ENCODE results near the gene PDGFB. TPM values are rescaled to one million over a fixed set of nuclear protein-coding genes. Genes with fewer than 3 reads are reported as not detected.

Gene PDGFB
- total and polyA plus RNA-seq, 2 experiments from 2014 or later: 2.5 to 4.3 TPM

DNA sequence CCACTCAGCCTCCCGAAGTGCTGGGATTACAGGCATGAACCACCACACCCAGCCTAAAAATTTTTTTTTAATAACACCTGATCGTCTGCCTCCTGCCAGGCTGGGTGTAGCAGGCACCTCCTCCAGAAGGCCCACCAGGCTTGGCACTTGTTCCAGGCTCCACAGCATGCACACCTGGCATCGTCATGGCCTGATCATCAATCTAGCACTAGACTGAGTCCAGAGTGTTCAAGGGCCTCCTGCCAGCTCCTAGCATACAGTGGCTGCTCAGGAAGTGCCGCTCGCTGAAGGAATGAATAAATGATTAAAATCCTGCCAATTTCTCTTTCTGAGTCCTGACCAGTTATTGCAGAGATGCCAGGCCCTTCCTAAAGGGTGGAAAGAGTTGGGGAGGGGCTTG, 3.5 kb upstream of the PDGFB start:
- WGBS (ENCODE audit: low lambda C conversion rate, missing lambda C conversion rate): 72% methylated on average over 5 of the region's 5 CpGs
- Histone ChIP-seq H3K9me3 (ENCODE audit: low read depth) (no peaks in the 10 kb centered on the region), H3K4me3 (no peak overlapping the region), H3K36me3 (replicated peaks; ENCODE audit: insufficient read depth, low read depth) (no peaks in the 10 kb centered on the region), H3K4me2 (no peak overlapping the region), H3K4me1 (ENCODE audit: insufficient read depth) (peaks cover 11% of the 10 kb centered on the region), H3K27ac (no peak overlapping the region), H3K79me2 (no peaks in the 10 kb centered on the region), H3K9me2 (replicated peaks; ENCODE audit: insufficient read depth) (no peaks in the 10 kb centered on the region), H2AFZ (no peak overlapping the region), H3K27me3 (peaks cover 14% of the 10 kb centered on the region), H4K20me1 (ENCODE audit: insufficient read depth, poor library complexity, severe bottlenecking) (no peaks in the 10 kb centered on the region)
- no peak for TF ChIP-seq EZH2 (IDR thresholded peaks at IDR 0.05; ENCODE audit: borderline replicate concordance)
- TF ChIP-seq, protein P1, sequence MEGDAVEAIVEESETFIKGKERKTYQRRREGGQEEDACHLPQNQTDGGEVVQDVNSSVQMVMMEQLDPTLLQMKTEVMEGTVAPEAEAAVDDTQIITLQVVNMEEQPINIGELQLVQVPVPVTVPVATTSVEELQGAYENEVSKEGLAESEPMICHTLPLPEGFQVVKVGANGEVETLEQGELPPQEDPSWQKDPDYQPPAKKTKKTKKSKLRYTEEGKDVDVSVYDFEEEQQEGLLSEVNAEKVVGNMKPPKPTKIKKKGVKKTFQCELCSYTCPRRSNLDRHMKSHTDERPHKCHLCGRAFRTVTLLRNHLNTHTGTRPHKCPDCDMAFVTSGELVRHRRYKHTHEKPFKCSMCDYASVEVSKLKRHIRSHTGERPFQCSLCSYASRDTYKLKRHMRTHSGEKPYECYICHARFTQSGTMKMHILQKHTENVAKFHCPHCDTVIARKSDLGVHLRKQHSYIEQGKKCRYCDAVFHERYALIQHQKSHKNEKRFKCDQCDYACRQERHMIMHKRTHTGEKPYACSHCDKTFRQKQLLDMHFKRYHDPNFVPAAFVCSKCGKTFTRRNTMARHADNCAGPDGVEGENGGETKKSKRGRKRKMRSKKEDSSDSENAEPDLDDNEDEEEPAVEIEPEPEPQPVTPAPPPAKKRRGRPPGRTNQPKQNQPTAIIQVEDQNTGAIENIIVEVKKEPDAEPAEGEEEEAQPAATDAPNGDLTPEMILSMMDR (IDR thresholded peaks at IDR 0.05; ENCODE audit: poor library complexity): no peak
- TF ChIP-seq EZH2phosphoT487 (IDR thresholded peaks at IDR 0.05; ENCODE audit: low read depth, severe bottlenecking, unreplicated experiment): no peak
- DNase-seq (ENCODE audit: low spot score): no peak

DNA sequence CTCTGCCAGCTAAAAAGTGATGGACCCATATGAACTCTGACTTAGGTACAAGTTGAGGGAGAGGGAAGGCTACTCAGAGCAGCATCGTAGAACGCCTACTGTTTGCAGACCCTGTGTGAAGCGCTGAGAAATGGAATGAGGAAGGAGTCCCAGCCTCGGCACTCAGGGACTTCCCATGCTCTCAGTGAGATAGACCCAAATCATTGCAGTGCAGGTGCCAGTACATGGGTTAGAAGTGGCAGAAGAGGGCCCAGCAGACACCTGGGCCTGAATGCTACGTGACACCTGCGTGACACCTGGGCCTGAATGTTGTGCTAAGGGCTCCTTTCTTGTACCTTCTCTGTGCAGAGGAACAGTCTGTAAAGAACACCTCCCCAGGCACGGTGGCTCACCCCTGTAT, 2.6 kb upstream of the PDGFB start:
- Histone ChIP-seq H3K9me2 (replicated peaks; ENCODE audit: insufficient read depth) (no peaks in the 10 kb centered on the region), H3K79me2 (no peaks in the 10 kb centered on the region), H4K20me1 (ENCODE audit: insufficient read depth, poor library complexity, severe bottlenecking) (no peaks in the 10 kb centered on the region), H3K4me3 (no peak overlapping the region), H2AFZ (no peak overlapping the region), H3K4me2 (no peak overlapping the region), H3K27me3 (peaks cover 14% of the 10 kb centered on the region), H3K36me3 (replicated peaks; ENCODE audit: insufficient read depth, low read depth) (no peaks in the 10 kb centered on the region), H3K4me1 (ENCODE audit: insufficient read depth) (peaks cover 8% of the 10 kb centered on the region), H3K27ac (no peak overlapping the region), H3K9me3 (ENCODE audit: low read depth) (no peaks in the 10 kb centered on the region)
- 94% methylated on average over 7 of the region's 7 CpGs for WGBS (ENCODE audit: low lambda C conversion rate, missing lambda C conversion rate)
- no peak for TF ChIP-seq EZH2 (IDR thresholded peaks at IDR 0.05; ENCODE audit: borderline replicate concordance)
- DNase-seq (ENCODE audit: low spot score): no peak

DNA sequence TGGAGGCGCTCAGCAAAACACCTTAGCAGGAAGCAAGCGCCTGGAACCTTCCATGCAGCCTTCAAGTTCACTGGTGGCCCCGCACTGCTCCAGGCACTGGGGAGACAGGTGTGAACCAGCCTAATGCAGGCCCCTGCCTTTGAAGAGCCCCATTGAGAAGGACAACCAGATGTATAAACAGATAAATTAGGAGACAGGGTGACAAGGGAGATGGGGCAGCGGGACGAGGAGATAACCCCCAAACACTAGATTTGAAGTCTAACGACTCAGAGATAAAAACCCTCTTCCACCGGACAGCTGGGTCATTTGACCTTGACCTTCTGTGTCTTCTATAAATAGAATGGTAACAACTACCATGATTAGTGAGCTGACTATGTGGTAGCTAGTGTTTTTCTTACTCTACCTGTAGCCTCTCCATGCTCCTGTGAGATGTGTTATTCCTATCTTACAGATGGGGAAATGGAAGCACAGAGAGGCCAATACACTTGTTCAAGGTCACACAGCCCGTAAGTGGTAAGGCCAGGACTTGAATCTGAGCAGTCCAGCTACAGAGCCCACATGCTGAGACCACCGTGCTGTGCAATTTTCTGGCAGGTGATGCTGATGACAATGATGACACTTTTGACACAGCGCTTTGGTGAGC, 2.0 kb upstream of the PDGFB start:
- Histone ChIP-seq H3K27me3 (peaks cover 14% of the 10 kb centered on the region), H3K9me3 (ENCODE audit: low read depth) (no peaks in the 10 kb centered on the region)
- TF ChIP-seq EZH2phosphoT487 (IDR thresholded peaks at IDR 0.05; ENCODE audit: low read depth, severe bottlenecking, unreplicated experiment): no peak
- TF ChIP-seq, protein P1 (IDR thresholded peaks at IDR 0.05; ENCODE audit: poor library complexity): no peak
- TF ChIP-seq EZH2 (IDR thresholded peaks at IDR 0.05; ENCODE audit: borderline replicate concordance): no peak

DNA sequence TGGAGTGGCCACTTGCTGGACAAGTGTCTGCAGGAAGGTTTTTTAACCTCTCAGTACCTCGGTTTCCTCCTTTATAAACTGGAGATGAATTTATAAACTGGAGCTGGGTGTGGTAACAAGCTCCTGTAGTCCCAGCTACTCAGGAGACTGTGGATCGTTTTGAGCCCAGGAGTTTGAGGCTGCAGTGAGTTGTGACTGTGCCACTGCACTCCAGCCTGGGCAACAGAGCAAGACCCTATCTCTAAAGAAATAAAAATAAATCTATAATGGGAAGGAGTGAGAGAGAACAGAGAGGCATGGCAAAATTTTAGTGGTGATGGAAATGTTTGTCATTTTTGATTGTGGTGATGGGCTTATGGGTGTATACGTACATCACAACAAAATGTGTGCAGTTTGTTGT, 1.4 kb upstream of the PDGFB start:
- Histone ChIP-seq H2AFZ (no peak overlapping the region), H4K20me1 (ENCODE audit: insufficient read depth, poor library complexity, severe bottlenecking) (no peaks in the 10 kb centered on the region), H3K4me1 (ENCODE audit: insufficient read depth) (peaks cover 16% of the 10 kb centered on the region), H3K4me3 (no peak overlapping the region), H3K9me3 (ENCODE audit: low read depth) (no peaks in the 10 kb centered on the region), H3K36me3 (replicated peaks; ENCODE audit: insufficient read depth, low read depth) (no peaks in the 10 kb centered on the region), H3K27me3 (peaks cover 14% of the 10 kb centered on the region), H3K4me2 (no peak overlapping the region), H3K9me2 (replicated peaks; ENCODE audit: insufficient read depth) (no peaks in the 10 kb centered on the region), H3K79me2 (no peaks in the 10 kb centered on the region), H3K27ac (no peak overlapping the region)
- no peak for TF ChIP-seq EZH2phosphoT487 (IDR thresholded peaks at IDR 0.05; ENCODE audit: low read depth, severe bottlenecking, unreplicated experiment)
- TF ChIP-seq, protein P1 (IDR thresholded peaks at IDR 0.05; ENCODE audit: poor library complexity): no peak
- no peak for TF ChIP-seq EZH2 (IDR thresholded peaks at IDR 0.05; ENCODE audit: borderline replicate concordance)
- DNase-seq (ENCODE audit: low spot score): no peak
- WGBS (ENCODE audit: low lambda C conversion rate, missing lambda C conversion rate): 89% methylated on average over 3 of the region's 3 CpGs

More for the DNA sequence above, 2.0 kb upstream of the PDGFB start:
- no peak for DNase-seq (ENCODE audit: low spot score)
- H2AFZ ChIP-seq: no peak overlapping the region
- no peak overlapping the region for H3K27ac ChIP-seq
- no peaks in the 10 kb centered on the region for H3K9me2 ChIP-seq (replicated peaks; ENCODE audit: insufficient read depth)
- no peak overlapping the region for H3K4me2 ChIP-seq
- peaks cover 10% of the 10 kb centered on the region for H3K4me1 ChIP-seq (ENCODE audit: insufficient read depth)
- 57% methylated on average over 10 of the region's 10 CpGs for WGBS (ENCODE audit: low lambda C conversion rate, missing lambda C conversion rate)
- no peaks in the 10 kb centered on the region for H3K79me2 ChIP-seq
- H3K36me3 ChIP-seq (replicated peaks; ENCODE audit: insufficient read depth, low read depth): no peaks in the 10 kb centered on the region
- H3K4me3 ChIP-seq: no peak overlapping the region
- no peaks in the 10 kb centered on the region for H4K20me1 ChIP-seq (ENCODE audit: insufficient read depth, poor library complexity, severe bottlenecking)

Measured in hepatocyte (in vitro differentiated cells).